Panc1 (cell line): ENCODE data around the gene SAA4.

Source experiments
- CTCF ChIP-seq: fragments of 450-650 bp; IDR thresholded peaks from 2 replicates; pipeline ENCODE4 v1.5.1; 2017; ENCODE audit warnings: mild to moderate bottlenecking
- POLR2AphosphoS5 ChIP-seq: IDR thresholded peaks from 2 replicates; pipeline ENCODE4 v1.6.1; 2012; ENCODE audit warnings: mild to moderate bottlenecking, low read depth, low read length, moderate library complexity
- REST ChIP-seq, 2 experiments: IDR thresholded peaks; 2 replicates each; pipeline ENCODE4 v1.6.1; 2011 to 2012; ENCODE audit warnings: low read depth in 2 of 2, control low read depth in 1 of 2, low read length in 1 of 2, mild to moderate bottlenecking in 1 of 2, moderate library complexity in 1 of 2; ENCODE audit not compliant: insufficient read depth in 1 of 2
- SIN3A ChIP-seq: IDR thresholded peaks from 2 replicates; pipeline ENCODE4 v1.6.1; 2012; ENCODE audit warnings: low read depth, mild to moderate bottlenecking, low read length, moderate library complexity, borderline replicate concordance; ENCODE audit not compliant: insufficient read depth
- TCF7L2 ChIP-seq: IDR thresholded peaks from 2 replicates; pipeline ENCODE4 v1.6.1; 2011; ENCODE audit warnings: mild to moderate bottlenecking, low read depth, low read length, inconsistent platforms

GRCh38 chr11:18280438-18281045, 43.9 kb upstream of the SAA4 start:
- no peak for TF ChIP-seq CTCF
- no peak for TF ChIP-seq REST (IDR thresholded peaks at IDR 0.05; ENCODE audit: insufficient read depth in 1 of 2, low read depth in 2 of 2, low read length in 1 of 2)
- no peak for TF ChIP-seq TCF7L2
- no peak for TF ChIP-seq POLR2AphosphoS5
- no peak for TF ChIP-seq SIN3A
